Activated CD4-positive, alpha-beta T cell treated with anti-CD3 and anti-CD28 coated beads, Interleukin-2, amount 50 U/mL, for 48 hours (primary cell): ENCODE measurements around the gene PSMB9.

Experiments
- DNase-seq, 2 experiments: peaks; one replicate each; pipeline ENCODE4 v3.0.0-alpha.2; 2020

Gene PSMB9

GRCh38 chr6:32840604-32841246 lies 13.3 kb upstream of the PSMB9 start:
- peak; percentile 47 to 63 for DNase-seq

- peak in 1 of 2 experiments; percentile 10 for DNase-seq
Measured at GRCh38 chr6:32842021-32842650, 11.9 kb upstream of the PSMB9 start.

- peak in 1 of 2 experiments; percentile 23 for DNase-seq
Measured at GRCh38 chr6:32842690-32843089, 11.3 kb upstream of the PSMB9 start.

DNA sequence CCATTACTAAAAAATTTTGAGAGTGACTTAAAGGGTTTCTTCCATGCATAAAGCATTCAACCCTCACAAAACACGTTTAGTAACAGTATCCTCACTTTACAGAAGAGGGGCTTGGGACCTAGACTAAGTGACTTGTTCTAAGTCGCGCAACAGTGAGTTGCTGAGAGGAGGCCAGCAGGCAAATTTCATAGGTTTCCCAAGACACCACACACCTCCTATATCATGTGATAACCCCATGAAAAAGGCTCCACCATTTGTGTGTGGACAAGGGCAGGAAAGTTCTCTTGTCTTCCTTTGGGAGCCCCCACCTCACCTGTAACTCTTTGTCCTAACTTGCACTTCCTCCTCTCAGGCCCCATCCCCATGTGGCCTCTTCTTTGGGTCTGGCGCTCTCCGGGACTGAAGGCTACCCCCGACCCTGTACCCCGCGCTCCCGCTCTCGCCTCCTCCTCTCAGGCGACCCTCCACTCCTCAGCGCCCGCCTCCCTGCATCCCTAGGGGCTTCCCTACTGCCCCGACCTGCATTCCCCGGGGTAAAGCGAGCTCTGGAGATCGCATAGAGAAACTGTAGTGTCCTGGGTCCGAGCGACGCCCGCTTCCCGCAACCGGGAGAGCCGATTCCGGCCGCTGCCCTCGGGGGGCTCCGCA lies 10.5 kb upstream of the PSMB9 start:
- no peak for DNase-seq

- DNase-seq: peak; percentile 99
Measured at GRCh38 chr6:32843979-32844838, 9.8 kb upstream of the PSMB9 start, which contains the start of gene PSMB8. PSMB8 (minus strand) TSS chr6:32844047; CDS start chr6:32843996, 51 bp downstream.

DNA sequence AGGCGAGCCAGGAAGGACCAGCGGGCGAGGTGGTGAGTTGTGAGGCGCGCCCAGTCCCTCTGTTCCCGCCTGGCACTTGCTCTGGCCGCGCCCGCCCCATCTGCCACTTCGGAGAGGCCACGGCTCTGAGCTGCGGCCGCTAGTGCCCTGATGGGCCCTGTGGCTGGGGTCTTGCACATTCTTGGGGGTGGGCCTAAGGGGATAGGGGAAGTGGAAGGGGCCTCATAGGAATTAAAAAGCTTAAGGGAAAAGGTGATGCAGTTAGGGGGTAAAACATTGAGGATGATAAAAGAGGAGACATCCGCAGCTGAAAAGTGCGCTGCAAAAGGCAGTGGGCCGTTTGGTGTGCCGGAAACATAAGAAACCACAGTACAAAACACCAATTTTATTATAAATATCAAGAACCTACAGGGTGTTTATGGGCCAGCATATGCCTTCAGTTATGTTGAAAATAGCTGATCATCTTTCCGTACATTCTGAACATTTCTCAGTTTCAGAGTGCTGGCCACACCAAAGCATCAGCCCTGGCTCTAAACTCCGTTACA lies 9.1 kb upstream of the PSMB9 start:
- no peak for DNase-seq

DNA sequence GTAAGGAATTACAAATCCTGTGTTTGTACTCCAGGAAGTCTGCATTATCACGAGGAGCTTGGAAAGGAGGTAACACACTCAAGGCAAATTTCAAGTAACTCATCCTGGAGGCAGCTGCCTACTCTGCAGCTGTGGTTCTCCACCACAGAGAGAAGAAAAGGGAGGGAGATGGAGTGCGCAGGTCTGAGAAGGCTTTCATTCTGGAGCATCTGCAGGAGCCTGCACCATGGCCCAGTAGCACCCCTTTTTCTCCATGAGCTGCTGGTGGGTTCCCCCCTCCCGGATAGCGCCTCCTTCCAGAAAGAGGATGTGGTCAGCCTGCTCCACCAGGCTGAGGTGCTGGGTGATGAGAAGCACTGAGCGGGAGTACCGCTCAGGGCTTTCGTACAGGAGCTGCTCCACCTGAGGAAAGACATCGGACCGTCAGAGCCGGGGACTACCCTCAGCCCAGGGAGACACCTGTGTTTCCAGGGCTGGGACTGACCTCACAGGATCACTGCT lies 8.6 kb upstream of the PSMB9 start:
- peak; percentile 55 to 68 for DNase-seq

GRCh38 chr6:32847004-32847403 lies 7.0 kb upstream of the PSMB9 start:
- peak in 1 of 2 experiments; percentile 6 for DNase-seq

DNA sequence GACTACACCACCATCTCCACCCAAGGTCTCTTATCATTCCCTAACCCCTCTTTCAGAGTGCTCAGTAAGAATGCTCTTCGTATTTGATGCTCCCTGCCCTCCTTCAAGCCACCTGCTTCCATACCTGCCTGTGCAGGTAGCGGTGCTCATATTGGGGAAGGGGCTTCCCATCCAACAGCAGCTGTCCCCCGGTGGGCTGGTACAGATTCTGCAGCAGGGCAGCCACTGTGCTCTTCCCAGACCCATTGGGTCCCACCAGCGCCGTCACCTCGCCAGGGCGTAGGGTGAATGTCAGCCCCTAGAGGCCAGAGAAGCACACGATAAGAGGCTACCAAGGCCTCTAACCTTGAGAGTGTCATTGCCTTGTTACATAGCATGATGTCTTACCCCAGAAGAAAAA lies 6.2 kb upstream of the PSMB9 start:
- peak in 1 of 2 experiments; percentile 6 for DNase-seq

DNA sequence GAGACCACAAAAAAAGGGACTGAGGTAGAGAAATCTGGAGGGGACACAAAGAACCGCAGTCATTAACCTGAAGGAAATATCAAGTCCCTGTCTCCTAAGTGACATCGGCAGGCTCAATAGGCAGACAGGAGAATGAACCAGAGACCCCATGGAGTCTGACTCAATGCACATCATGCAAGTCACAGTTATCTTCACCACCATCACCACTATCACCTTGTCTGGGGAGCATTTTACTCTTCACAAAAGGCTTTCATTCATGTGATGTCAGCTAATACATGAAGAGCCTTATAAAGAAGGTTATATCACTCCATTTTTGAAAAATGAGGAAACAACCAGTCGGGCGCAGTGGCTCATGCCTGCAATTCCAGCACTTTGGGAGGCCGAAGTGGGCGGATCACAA lies 4.9 kb upstream of the PSMB9 start:
- no peak for DNase-seq

DNA sequence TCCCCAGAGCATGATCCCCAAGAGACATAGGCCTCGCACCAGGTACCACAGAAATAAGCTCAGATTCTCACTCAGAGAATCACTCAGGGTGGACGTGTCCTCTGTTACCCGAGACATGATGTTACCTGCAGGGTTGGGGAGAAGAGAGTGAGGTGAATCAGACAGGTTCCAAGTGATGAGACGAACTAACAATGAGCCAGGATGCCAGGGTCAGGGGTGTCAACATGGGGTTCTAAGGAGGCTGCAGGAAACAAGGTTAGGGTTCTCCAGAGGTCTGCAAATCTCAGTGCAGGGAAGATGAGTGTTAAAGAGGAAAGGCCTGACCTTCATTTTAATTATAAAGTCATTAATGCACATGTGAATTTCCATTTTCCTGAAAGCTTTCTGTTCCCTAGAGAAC lies 3.0 kb upstream of the PSMB9 start:
- no peak for DNase-seq

DNA sequence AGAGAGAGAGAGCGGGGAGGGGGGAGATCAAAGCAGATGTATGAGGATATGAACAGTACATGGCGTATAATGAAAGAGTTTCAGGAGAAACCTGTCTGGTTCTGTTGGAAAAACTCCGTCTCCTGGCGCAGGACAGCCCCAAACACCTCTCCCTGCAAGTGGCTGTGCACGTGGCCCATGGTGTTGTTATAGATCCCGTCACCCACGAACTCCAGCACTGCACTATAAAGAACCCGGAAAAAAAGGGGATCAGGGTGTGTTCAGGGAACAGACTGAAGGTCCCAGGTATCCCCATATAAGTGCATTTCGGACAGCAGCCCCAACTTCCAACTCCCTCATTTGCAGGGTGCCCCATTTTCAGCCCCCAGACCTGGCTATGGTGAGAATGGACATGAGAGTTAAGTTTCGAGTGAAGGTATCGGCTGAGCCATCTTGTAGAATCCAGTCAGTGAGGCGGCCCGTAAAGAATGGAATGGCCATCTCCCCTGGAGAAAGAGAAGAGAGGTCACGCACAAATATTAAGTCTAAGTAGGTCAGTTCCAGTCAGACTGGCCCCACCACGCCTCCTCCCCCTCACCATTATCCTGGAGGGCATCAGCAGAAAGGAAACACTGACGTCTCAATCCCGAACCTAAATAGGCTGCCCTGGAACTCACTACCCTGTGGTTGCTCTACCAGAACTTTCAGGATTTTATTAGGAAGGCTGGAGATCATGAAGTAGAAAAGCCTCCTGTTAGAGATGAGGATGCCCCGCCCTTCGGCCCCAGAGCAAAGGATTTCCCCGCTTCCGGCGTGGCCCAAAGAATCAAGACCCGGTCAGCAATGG lies 1.8 kb upstream of the PSMB9 start:
- peak; percentile 53 to 58 for DNase-seq

GRCh38 chr6:32852844-32853540 lies 1.0 kb upstream of the PSMB9 start:
- DNase-seq: peak; percentile 59 to 62

GRCh38 chr6:32854376-32855178 lies 585 bp downstream of the PSMB9 start:
- peak; percentile 59 to 68 for DNase-seq

- DNase-seq: no peak
Measured at GRCh38 chr6:32855467-32856174, 1.6 kb downstream of the PSMB9 start.

- no peak for DNase-seq
Measured at GRCh38 chr6:32857156-32857891, 3.3 kb downstream of the PSMB9 start.

DNA sequence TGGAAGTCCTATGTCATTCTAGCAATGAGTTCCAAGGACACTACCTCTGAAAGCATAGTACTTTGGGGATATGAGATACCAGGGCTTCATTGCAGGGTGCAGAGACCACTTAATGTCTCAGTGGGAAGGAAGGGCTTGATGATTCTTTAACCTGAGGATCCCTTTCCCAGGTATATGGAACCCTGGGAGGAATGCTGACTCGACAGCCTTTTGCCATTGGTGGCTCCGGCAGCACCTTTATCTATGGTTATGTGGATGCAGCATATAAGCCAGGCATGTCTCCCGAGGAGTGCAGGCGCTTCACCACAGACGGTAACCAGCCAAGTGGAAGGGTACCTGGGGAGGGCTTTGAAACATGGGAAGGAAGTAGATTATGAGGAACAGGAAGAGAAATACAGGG lies 4.2 kb downstream of the PSMB9 start:
- DNase-seq: no peak

- DNase-seq: no peak
Measured at GRCh38 chr6:32860674-32861073, 6.7 kb downstream of the PSMB9 start.

- DNase-seq: no peak
Measured at GRCh38 chr6:32862725-32863124, 8.7 kb downstream of the PSMB9 start.
